CD1c-positive myeloid dendritic cell (primary cell): ENCODE measurements around the gene ISG20.
A peak's percentile ranks its signal among the peaks of the same experiment; 100 is the strongest.
"Not testable (repeated sequence)": the region's sequence is repeated elsewhere in the genome, so short reads cannot be mapped to it uniquely, and the experiment has no call there.

Experiments used
- DNase-seq: peaks from one replicate; pipeline ENCODE4 v3.0.0-alpha.2; 2016; ENCODE audit errors: extremely low spot score

Gene ISG20

DNA sequence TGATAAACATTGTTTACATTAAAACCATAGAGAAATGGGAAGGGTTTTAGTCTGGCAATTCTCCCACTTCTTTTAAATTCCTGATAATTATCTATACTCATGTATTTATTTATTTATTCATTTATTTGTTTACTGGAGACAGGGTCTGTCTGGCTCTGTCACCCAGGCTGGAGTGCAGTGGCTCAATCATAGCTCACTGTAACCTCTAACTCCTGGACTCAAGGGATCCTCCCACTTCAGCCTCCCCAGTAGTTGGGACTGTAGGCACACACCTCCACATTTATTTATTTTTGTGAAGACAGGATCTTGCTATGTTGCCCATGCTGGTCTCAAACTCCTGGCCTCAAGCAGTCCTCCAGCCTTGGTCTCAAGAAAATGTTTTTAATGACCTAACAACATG lies 20.1 kb upstream of the ISG20 start:
- no peak for DNase-seq

DNA sequence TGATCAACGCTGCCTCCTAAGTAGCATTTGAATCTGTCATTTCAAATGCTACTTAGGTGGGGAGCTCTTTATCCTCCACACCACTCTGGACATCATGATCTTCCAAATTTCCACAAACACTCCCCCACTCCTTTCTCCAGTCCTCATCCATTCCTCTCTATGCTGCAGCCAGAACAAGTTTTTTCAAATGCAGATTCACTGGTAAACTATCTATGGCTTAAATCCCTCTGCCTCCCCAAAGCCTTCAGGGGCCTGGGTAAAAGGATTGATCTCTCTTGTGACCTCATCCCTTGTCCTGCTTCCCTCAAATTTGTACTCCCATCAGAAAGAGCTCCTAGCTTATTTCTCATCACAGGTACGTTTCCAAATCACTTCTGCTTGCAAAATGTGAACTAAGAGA lies 19.0 kb upstream of the ISG20 start:
- no peak for DNase-seq

DNA sequence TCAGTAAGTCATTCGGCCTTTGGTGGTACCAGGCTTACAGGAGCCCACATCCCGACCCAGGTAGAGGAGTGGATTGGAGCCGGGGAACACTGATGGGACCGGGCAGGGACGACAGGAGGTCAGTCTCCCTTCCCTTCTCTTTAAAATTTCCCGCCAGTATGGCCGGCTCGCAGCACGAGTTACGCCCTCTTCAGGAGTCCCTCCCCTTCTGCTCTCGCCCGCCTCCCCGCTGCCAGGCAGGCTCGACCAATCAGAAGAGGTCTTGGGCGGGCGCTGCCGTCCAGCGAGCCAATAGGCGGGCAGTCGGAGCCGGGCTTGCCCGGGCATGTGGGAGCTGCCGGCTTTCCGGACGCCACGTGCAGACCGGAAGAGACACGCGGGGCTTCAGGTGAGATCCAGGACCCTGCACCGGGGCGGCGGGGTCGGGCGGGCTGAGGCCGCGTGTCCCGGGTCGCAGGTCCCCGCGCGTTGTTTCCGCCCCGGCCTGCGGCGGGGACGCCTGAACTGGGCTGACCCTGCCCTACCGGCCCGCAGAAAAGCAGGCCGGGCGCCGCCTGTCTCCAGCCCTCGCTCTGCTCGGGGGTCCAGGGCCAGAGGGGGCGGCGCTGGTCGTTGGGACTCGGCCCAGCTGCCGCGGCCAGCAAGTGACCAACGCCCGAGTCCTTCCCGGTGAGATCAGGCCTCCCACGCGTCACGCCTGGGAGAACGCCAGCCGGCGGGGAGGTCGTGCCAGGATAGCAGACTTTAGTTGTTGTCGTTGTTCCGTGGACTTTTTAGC lies 17.6 kb upstream of the ISG20 start, which contains the start of gene AEN:
Gene AEN, plus strand, starts transcription at position 346 of the 778 bp plus-strand sequence. CDS start 4,870 bp downstream, outside the sequence.
- DNase-seq = peak; percentile 97

DNA sequence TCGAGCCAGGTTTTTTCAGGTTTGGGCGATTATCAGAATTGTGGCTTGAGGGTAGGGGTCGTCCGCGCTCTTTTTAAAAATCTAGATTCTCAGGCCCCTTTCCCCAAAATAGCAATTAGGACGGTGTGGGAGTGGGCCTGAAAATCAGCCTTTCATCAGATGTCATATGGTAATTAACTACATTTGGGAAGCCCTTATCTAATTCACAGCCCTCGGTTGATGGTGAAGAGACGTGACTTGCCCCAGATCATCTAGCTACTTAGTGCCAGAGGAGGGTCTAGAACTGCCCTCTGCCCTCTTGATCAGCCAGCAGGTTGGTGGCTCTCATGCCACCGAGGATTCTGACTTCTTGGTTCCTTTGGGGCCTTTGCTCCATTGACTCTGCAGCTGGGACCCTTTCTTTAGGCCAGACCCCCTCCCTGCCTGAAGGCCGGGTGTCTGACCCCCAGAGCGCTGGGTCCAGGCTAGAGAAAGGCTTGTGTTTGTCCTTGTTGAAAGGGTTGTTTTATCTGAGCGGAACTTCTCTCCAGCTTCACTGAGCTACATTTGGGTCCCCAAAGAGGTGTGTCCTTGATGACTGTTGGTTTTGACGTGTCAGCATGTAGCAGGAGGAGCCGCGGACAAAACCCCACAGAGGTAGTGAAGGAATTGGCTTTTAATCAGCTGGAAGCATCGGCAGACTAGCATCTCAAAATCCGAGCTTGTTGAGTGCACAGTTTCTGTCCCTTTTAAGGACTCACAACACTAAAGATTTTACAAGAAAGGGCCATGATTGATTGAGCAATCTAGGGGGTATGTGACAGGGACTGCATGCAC lies 16.8 kb upstream of the ISG20 start:
- peak; percentile 48 for DNase-seq

DNA sequence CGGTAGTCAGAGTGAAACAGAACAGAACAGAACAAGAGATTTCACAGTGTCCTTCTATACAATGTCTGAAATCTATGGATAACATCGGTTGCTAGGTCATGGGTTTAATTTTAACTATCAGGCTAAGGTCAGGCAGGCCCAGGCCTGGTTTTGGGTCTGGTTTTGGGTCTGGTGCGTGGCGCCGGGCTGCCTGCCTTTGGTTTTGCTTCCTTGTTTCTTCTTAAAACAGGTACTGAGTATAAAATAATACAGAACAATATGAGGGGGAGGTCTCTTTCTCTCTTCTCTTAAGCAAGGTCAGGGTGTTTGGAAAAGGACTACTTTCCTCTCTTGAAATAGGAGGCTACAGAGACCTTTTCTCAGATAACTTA lies 16.2 kb upstream of the ISG20 start:
- DNase-seq = no peak

DNA sequence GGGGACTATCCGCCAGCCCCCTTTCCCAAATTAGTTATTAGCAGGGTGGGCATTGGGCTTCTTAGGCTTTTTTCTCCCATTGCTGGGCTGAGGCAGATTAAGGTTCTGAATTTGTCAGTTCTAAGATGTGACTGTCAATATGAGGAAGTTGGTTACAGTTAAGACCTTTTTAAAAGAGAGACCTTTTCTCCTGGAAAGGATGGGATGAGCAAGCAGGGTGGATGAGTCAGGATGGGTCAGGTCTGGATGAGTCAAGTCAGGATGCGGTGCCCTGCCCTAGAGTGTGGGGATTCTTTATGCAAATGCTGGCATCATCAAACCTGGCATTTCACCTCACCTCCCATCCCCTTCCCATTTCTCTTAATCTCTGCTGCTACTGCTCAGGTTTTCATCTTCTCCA lies 15.8 kb upstream of the ISG20 start:
- DNase-seq = peak; percentile 59

DNA sequence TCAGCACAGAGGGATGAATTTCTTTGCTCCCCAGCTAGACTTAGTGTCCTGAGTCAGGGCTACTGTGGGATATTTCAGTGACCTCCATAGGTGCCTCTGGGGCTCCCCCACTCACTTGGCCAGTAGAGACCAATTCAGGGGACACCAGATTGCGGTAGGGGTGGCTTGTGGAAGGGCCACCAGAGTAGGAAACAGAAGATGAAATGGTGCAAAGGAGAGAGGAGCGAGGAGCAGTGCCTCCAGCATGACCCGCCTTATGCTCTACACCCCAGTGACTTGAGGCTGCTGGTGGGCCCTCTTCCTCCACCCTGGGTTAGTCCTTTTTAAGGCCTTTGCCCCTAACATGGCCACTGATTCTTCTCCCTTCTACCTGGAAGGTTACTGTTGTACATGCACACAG lies 15.2 kb upstream of the ISG20 start:
- no peak for DNase-seq

DNA sequence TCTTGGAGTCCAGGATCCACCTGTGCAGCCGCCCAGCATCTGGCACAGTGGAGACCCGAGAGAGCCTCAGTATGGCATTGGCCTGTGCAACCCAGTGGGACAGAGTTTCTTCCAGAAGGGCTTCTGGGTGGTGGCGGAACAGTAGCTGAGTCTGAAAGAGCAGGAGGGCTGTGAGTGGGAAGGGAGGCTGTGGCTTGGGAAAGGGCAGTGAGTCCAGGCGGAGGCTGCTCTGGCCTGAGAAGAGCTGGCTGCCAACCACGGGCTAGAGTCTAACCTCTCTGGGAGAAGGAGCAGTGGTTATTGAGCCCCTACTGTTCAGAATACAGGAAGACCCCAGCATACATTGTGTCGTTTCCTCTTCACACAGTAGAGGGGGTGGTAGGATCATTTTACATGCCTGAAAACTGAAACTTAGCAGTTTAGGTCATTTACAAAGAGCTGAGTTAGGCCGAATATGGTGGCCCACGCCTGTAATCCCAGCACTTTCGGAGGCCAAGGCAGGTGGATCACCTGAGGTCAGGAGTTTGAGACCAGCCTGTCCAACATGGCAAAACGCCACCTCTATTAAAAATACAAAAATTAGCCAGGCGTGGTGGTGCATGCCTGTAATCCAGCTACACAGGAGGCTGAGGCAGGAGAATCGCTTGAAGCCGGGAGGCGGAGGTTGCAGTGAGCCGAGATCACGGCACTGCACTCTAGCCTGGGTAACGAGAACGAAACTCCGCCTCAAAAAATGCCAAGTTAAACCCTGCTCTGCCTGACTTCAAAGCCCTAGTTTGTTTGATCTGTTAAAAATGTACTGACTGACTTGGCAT lies 14.5 kb upstream of the ISG20 start:
- peak; percentile 53 for DNase-seq

DNA sequence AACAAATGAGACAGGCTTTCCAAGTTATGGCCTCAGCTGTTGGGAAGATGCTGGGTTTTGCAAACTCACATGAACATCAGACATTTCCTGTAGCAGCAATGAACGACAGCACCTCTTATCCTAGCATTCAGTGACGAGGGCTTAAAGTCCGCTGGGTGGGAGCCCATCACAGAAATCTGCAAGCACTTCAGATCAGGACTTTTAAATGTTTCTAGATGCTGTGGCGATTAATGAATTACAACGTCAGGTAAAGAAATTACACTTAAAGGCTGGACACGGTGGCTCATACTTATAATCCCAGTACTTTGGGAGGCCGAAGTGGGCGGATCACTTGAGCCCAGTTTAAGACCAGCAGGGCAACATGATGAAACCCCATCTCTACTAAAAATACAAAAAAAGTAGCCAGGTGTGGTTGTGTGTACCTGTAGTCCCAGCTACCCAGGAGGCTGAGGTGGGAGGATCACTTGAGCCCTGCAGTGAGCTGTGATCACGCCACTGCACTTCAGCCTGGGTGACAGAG lies 13.8 kb upstream of the ISG20 start:
- DNase-seq = no peak

DNA sequence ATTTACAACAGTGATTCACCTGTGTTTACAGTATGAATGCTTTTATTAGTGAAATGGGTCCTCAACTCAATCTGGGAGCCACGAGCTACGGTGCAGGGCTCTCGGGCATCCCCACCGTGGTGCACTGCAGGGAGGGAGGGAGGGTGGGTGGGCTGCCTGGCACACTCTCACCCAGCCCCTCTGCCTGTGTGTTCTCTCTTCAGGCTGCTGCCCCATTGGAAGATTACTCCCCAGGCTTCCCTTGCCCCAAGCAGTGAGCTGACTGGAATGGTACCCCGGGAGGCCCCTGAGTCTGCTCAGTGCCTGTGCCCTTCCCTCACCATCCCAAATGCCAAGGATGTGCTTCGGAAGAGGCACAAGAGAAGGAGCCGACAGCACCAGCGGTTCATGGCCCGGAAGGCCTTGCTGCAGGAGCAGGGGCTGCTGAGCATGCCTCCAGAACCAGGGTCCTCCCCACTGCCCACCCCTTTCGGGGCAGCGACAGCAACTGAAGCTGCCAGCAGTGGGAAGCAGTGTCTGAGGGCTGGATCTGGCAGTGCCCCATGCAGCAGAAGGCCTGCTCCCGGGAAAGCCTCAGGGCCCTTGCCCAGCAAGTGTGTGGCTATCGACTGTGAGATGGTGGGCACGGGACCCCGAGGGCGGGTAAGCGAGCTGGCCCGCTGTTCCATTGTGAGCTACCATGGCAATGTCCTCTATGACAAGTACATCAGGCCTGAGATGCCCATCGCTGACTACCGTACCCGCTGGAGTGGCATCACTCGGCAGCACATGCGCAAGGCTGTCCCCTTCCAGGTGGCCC lies 12.7 kb upstream of the ISG20 start:
- no peak for DNase-seq

DNA sequence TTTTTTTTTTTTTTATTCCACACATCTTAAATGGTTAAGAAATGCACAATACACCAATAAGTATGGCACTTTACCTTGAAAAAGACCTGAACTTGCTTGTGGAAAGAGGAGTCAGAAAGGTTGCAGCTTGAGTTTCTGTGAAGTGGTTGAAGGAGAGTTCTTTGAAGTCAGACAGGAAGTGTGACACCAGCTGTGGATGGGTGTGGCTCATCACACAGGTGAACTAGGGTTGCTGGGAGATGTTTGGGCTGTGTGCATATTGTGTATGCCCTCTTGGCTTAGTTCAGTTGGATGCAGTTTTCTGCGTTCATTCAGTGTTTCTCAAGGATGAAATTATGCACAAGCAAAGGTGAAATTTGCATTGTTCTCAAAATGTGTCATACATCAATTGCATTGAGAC lies 11.4 kb upstream of the ISG20 start:
- peak; percentile 40 for DNase-seq

DNA sequence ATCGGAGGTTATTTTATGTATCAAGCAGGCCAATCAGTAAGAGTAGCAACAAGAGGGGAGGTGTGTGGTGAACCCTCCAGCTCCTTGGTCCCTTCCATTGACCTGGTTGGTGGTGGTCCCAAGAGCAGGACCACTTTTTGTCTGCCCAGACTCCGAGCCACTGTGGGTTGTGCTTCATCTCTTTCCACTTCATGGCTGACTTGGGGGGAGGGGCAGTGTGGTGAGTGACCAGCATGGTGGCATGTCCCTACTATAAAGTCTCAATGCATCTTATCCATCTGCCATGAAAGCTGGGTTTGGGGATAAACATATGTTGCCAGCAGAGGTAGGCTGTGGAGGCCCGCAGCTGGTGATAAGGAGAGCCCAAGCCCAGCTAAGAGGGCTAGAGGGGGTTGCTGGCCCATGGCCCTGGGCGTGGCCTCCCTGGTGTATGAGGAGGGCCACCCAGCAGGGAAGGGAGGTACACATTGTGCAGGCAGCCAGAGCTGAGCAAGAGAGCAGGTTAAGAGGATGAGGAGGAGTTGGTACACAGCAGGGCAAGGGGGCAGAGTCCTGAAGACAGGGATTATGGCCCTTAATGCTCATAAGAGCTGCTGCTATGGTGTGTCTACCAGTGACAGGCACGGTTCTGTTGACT lies 10.7 kb upstream of the ISG20 start:
- no peak for DNase-seq

DNA sequence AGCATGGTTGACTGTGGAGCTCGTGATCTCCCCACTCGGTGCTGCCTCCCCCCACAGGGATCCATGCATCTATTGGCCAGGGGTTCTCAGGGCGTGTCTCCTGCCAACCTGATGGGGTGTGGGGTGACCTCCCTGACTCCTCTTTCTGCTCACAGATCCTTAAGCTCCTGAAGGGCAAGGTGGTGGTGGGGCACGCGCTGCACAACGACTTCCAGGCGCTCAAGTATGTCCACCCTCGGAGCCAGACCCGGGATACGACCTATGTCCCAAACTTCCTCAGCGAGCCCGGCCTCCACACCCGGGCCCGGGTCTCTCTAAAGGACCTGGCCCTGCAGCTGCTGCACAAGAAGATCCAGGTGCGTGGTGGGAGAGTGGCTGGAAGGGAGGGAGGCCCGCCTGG lies 9.7 kb upstream of the ISG20 start:
- no peak for DNase-seq

DNA sequence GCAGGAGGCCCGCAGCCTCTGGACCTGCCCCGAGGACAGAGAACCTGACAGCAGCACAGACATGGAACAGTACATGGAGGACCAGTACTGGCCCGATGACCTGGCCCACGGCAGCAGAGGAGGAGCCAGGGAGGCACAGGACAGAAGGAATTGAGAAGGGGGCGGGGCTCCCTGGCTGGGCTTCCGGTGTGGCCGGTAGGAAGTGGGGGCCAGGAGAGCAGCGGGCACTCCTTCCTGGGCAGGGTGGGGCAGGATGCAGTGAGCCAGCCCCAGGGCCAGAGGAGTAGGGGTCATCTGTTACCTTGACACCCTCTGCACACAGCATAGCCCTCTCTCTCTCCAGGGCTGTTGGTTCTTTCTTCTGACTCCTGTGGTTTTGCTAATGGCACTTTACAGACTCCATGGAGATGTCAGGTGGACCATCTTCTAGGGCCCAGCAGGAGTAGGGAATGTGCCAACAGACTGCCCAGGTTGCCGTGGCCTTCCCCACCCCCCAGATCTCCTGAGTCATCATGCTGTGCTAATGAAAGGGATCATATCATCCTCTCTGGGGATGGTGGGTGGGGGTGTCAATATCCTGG lies 8.6 kb upstream of the ISG20 start:
- no peak for DNase-seq

DNA sequence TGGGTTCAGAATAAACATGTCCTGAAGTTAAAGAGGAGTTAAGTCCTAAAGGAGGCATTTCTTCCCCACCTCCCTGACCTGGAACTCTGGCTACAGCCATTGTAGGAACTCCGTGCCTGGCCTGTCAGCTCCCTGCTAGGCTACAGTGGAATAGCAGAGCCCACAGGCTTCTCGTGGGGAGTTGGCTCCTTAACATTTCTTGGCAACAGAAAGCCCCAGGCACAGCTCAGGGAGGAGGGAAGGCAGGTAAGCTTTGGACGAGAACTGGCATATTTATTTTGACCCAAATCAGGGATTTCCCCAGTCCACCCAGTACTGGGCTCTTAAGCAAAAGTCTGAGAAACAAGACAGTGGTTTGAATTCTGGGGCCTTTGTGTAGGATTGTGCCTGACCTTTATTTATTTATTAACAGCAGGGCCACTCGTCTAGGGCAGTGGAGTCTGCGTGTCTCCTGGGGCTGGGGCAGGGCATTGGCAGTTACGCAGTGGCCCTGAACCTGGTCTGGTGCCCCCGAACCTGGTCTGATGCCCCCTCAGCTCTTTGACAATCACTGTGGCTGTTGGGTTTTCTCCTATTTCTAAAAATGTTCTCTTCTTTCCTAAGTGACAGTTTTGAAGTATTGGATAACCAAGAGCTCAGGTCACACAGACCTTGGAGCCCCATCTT lies 7.9 kb upstream of the ISG20 start:
- no peak for DNase-seq

DNA sequence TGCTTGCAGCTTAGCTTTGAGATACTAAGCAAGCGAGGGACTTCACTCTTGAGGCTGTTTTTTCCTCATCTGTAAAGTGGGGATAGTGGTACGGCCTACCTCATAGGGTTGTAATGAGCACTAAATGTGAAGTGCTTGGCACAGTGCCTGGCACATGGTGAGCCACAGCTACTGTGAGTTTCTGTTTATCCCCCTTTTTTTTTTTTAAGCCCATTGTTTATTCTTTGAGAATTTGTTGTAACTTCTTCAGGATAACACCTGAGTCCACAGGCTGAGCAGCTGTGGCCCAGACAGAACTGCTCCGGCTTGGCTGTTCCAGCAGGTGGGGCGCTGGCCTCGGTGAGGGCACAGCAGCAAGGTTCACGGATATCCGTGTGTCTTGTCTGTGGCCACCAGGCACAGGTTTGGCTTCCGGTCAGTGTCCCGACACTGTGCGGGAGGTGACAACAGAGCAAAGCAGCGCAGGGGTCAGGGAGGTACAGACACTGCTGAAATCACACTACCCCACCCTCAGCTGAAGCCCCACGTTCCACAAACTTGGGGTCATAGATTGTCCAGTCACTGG lies 7.3 kb upstream of the ISG20 start:
- no peak for DNase-seq

DNA sequence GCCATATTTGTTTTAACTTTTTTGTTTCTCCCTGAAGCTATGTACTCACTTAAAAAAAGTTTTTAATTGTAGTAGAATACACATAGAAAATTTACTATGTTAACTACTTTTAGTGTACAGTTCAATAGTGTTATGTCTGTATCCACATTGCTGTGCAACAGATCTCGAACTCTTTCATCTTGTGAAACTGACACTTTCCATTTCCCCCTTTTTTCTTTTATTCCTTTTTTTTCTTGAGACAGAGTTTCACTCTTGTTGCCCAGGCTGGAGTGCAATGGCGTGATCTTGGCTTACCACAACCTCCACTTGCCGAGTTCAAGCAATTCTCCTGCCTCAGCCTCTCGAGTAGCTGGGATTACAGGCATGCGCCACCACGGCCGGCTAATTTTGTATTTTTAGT lies 6.0 kb upstream of the ISG20 start:
- not testable (repeated sequence) for DNase-seq

DNA sequence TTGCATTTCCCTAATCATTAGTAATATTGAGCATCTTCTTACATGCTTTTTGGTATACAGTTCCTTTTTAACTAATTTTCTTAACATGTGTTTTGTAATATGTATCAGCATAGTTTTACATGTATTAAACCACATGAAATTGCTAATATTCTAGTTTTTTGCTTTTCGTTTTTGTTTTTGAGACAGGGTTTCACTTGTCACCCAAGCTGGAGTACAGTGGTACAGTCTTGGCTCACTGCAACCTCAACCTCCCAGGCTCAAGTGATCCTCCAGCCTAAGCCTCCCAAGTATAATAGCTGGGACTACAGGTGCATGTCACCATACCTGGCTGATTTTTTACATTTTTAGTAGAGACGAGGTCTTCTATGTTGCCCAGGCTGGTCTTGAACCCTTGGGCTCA lies 4.4 kb upstream of the ISG20 start:
- no peak for DNase-seq

DNA sequence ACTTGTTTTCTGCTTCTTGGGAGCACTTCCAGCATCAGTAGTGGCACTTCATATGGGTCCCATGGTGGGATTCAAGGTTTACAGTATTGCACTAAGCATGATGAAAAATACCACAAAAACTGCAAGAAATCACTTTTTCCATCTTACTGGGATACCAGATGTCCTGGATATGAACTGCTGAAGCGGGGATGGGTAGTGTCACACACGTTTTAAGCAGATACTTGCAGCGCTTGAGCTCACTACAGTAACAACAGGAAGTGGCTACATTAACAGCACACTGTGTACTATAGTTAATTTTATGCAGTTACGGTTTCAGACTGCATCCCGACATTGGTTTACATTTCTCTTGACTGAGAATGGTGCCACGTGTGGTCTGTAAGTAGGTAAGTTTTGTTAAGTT lies 3.5 kb upstream of the ISG20 start:
- DNase-seq = peak; percentile 24

DNA sequence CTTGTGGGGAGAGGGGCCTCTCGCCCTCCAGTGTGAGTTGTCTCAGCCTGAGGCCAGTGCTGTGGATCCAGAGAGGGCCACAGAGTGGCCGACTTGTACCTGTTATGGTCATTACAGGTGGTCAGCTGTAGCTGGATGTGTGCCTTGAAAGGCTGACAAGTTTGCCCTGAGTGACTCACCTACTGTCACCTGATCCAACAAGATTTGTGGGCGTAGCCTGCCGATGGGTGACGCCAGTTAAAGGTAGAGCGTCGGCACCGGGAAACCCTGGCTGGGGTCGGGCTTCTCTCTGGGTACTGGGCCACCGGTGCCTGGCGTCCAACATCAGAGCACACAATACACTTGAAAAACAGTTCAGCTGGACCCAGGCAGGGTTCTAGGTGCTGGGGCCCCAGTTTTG lies 2.8 kb upstream of the ISG20 start:
- DNase-seq = peak; percentile 29
